Measurements from ENCODE around the gene ANO7.

Gene ANO7

GRCh38 chr2:241223211-241224017 is 34.9 kb downstream of the ANO7 start:
- TF ChIP-seq, protein P1, sequence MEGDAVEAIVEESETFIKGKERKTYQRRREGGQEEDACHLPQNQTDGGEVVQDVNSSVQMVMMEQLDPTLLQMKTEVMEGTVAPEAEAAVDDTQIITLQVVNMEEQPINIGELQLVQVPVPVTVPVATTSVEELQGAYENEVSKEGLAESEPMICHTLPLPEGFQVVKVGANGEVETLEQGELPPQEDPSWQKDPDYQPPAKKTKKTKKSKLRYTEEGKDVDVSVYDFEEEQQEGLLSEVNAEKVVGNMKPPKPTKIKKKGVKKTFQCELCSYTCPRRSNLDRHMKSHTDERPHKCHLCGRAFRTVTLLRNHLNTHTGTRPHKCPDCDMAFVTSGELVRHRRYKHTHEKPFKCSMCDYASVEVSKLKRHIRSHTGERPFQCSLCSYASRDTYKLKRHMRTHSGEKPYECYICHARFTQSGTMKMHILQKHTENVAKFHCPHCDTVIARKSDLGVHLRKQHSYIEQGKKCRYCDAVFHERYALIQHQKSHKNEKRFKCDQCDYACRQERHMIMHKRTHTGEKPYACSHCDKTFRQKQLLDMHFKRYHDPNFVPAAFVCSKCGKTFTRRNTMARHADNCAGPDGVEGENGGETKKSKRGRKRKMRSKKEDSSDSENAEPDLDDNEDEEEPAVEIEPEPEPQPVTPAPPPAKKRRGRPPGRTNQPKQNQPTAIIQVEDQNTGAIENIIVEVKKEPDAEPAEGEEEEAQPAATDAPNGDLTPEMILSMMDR (IDR thresholded peaks at IDR 0.05; ENCODE audit: borderline replicate concordance, insufficient read depth, low read depth, low read length) = no peak
- no peak overlapping the region for H3K4me3 ChIP-seq (ENCODE audit: low read depth, low read length)

DNA sequence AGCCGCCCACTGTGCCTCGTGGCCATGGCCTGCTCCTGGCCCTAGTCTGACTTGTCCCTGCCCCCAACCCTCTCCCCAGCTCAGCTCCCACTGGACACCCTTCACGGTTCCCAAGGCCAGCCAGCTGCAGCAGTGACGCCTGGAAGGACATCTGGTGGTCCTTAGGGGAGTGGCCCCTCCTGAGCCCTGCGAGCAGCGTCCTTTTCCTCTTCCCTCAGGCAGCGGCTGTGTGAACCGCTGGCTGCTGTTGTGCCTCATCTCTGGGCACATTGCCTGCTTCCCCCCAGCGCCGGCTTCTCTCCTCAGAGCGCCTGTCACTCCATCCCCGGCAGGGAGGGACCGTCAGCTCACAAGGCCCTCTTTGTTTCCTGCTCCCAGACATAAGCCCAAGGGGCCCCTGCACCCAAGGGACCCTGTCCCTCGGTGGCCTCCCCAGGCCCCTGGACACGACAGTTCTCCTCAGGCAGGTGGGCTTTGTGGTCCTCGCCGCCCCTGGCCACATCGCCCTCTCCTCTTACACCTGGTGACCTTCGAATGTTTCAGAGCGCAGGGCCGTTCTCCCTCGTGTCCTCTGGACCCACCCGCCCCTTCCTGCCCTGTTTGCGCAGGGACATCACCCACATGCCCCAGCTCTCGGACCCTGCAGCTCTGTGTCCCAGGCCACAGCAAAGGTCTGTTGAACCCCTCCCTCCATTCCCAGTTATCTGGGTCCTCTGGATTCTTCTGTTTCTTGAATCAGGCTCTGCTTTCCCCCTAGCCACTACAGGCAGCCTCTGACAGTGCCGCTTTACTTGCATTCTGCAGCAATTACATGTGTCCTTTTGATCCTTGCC is 35.8 kb downstream of the ANO7 start:
- H3K4me3 ChIP-seq (ENCODE audit: low read depth, low read length) = no peak overlapping the region
- TF ChIP-seq, protein P1 (IDR thresholded peaks at IDR 0.05; ENCODE audit: borderline replicate concordance, insufficient read depth, low read depth, low read length) = no peak

GRCh38 chr2:241224851-241225438 is 36.5 kb downstream of the ANO7 start:
- TF ChIP-seq, protein P1 (IDR thresholded peaks at IDR 0.05; ENCODE audit: borderline replicate concordance, insufficient read depth, low read depth, low read length) = no peak
- no peak overlapping the region for H3K4me3 ChIP-seq (ENCODE audit: low read depth, low read length)

- TF ChIP-seq, protein P1 (IDR thresholded peaks at IDR 0.05; ENCODE audit: borderline replicate concordance, insufficient read depth, low read depth, low read length) = no peak
- no peak overlapping the region for H3K4me3 ChIP-seq (ENCODE audit: low read depth, low read length)
Observed at GRCh38 chr2:241225545-241225944, 37.1 kb downstream of the ANO7 start.

GRCh38 chr2:241225983-241226382 is 37.5 kb downstream of the ANO7 start:
- TF ChIP-seq, protein P1 (IDR thresholded peaks at IDR 0.05; ENCODE audit: borderline replicate concordance, insufficient read depth, low read depth, low read length) = no peak
- H3K4me3 ChIP-seq (ENCODE audit: low read depth, low read length) = no peak overlapping the region

DNA sequence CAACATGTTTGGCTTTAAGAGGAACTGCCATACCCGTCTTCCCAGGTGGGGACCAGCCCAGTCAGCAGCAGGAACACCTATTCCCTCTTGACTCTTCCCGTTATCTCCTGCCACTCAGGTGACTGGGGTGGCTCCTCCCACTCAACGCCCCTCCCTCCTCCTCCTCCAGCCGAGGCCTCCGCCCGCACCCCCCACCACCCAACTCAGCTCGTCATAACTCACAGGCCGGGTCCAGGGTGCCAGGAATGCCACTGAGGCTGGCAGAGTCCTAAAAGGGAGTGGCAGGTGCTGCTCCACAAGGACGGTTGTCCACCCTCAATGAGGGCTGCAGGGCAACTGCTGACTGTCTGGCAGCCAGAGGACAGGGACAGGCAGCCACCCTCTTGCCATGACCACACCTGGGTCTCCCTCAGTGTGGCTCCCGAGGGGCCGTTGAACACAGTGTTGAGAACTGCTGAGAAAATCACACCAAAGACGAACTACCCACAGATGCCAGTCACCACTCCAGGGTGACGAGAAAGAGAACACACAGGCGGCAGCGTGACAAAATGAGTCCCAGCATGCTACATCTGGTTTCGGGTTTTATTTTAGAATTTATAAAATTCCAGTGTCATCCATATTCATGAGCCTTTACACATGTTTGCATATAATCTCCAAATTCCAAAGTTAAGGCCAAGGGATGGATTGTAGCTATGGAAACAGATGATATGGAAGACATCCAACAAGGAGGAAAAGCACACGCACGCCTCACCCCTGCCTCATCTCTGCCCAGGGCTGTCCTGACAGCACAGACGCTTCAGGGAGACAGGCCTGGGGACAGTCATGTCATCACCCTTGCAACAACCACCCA is 38.5 kb downstream of the ANO7 start:
- TF ChIP-seq, protein P1 (IDR thresholded peaks at IDR 0.05; ENCODE audit: borderline replicate concordance, insufficient read depth, low read depth, low read length) = no peak
- no peak overlapping the region for H3K4me3 ChIP-seq (ENCODE audit: low read depth, low read length)
